Skeletal muscle tissue (tissue), 4 donors: Measurements from ENCODE around the gene OLFML1. TPM values are rescaled to one million over a fixed set of nuclear protein-coding genes. Genes with fewer than 3 reads are reported as not detected.

Source experiments
- H3K27ac ChIP-seq: one replicate; pipeline ENCODE4 v1.7.0; 2013; ENCODE audit warnings: mild to moderate bottlenecking, low read depth, low read length, inconsistent platforms
- H3K27me3 ChIP-seq, 3 donors: one replicate each; pipeline ENCODE4 v1.7.0; 2013; ENCODE audit warnings: low read length in 3 of 3; ENCODE audit not compliant: control insufficient read depth in 3 of 3, insufficient read depth in 3 of 3
- H3K36me3 ChIP-seq, 3 donors: one replicate each; pipeline ENCODE4 v1.7.0; 2013; ENCODE audit warnings: low read length in 3 of 3; ENCODE audit not compliant: control insufficient read depth in 3 of 3, insufficient read depth in 3 of 3
- H3K4me1 ChIP-seq, 3 donors: one replicate each; pipeline ENCODE4 v1.7.0; 2013; ENCODE audit warnings: low read length in 3 of 3, mild to moderate bottlenecking in 3 of 3; ENCODE audit not compliant: control insufficient read depth in 3 of 3, insufficient read depth in 3 of 3
- H3K4me3 ChIP-seq, 3 donors: one replicate each; pipeline ENCODE4 v1.7.0; 2013; ENCODE audit warnings: low read length in 3 of 3
- H3K9ac ChIP-seq, 3 donors: one replicate each; pipeline ENCODE4 v1.7.0; 2013; ENCODE audit warnings: low read length in 3 of 3, mild to moderate bottlenecking in 3 of 3, moderate library complexity in 2 of 3, low read depth in 1 of 3
- H3K9me3 ChIP-seq, 3 donors: one replicate each; pipeline ENCODE4 v1.7.0; 2013; ENCODE audit warnings: low read length in 3 of 3; ENCODE audit not compliant: control insufficient read depth in 3 of 3
- total RNA-seq: library from RNA; depleted of rRNA; stranded (reverse); fragments of >200 nt; gene quantifications from one replicate; pipeline ENCODE4 v1.2.3, GENCODE V29; 2014
- donor health status: Osteomylitis.

Gene OLFML1
- total RNA-seq, 1 donor from 2014 or later, result 29.2 TPM

DNA sequence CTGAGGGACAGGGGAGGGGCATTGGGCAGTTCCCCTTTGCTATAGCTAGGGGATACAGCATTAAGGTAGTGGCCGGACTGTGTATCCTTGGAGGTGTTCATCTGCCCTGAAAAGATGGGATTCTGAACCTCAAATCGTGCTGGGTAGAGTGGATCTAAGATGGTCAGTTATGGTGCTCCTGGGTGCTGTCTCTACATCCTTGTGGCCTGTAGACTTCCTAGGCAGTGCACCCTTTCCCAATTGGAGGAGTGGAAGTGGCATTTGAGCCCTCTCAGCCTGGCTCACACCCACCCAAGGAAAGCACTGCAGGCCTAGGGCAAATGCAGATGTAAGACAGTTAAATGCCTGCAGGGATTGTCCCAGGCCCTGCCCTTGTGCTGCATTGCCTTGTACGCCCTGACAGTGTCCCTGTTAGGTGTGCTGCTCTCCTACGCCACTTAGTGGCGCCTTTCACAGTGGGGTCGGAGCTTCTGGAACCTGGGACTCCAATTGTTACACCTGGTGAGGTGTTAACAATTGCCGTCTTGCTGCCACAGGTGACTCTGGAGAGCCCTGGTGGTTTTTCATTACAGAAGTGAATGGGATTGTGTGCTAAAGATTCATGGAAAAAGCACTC, 63.5 kb downstream of the OLFML1 start:
- Histone ChIP-seq H3K4me3 (no peak overlapping the region), H3K36me3 (no peaks in the 10 kb centered on the region), H3K9me3 (no peaks in the 10 kb centered on the region), H3K9ac (peak overlapping the region in 1 of 3 donors; percentile 5), H3K4me1 (peaks cover 27 to 51% (median 46%) of the 10 kb centered on the region in 3 donors), H3K27me3 (no peaks in the 10 kb centered on the region), H3K27ac (no peak overlapping the region)

DNA sequence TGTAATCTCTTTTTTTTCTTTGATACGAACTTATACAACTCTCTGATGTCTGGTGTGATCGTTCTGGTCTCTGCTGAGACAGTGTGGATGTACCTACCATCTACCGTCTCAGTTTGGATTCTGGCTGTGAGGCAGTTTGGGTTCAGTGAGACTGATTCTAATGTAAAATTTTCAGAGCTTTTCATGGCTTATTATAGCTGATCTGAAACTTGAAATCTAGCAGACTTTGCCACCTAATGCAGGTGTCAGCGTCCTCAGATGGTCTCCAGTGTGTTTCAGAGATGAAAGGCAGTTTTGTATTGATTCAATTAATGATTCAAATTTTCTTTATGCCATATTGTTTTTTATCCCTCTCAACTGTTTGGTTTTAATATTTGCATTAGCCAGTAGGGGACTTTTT, 64.4 kb downstream of the OLFML1 start:
- Histone ChIP-seq H3K27ac (no peak overlapping the region), H3K36me3 (peaks cover 0 to 3% (median 0%) of the 10 kb centered on the region in 3 donors), H3K9ac (no peak overlapping the region), H3K4me1 (peaks cover 28 to 50% (median 44%) of the 10 kb centered on the region in 3 donors), H3K9me3 (no peaks in the 10 kb centered on the region), H3K4me3 (no peak overlapping the region), H3K27me3 (no peaks in the 10 kb centered on the region)

- H3K36me3 ChIP-seq, result peaks cover 0 to 3% (median 0%) of the 10 kb centered on the region in 3 donors
- no peak overlapping the region for H3K9ac ChIP-seq
- H3K9me3 ChIP-seq, result no peaks in the 10 kb centered on the region
- H3K4me3 ChIP-seq, result no peak overlapping the region
- H3K27me3 ChIP-seq, result no peaks in the 10 kb centered on the region
- no peak overlapping the region for H3K27ac ChIP-seq
- peaks cover 25 to 49% (median 41%) of the 10 kb centered on the region in 3 donors for H3K4me1 ChIP-seq
Observed at GRCh38 chr11:7551571-7551970, 66.3 kb downstream of the OLFML1 start.

GRCh38 chr11:7552666-7553065, 67.4 kb downstream of the OLFML1 start:
- H3K27ac ChIP-seq, result no peak overlapping the region
- H3K27me3 ChIP-seq, result no peaks in the 10 kb centered on the region
- H3K4me1 ChIP-seq, result peaks cover 18 to 38% (median 30%) of the 10 kb centered on the region in 3 donors
- H3K9me3 ChIP-seq, result no peaks in the 10 kb centered on the region
- no peak overlapping the region for H3K4me3 ChIP-seq
- H3K9ac ChIP-seq, result no peak overlapping the region
- H3K36me3 ChIP-seq, result peaks cover 0 to 3% (median 0%) of the 10 kb centered on the region in 3 donors

GRCh38 chr11:7555052-7555699, 69.9 kb downstream of the OLFML1 start:
- no peaks in the 10 kb centered on the region for H3K9me3 ChIP-seq
- H3K36me3 ChIP-seq, result peaks cover 0 to 5% (median 0%) of the 10 kb centered on the region in 3 donors
- H3K27ac ChIP-seq, result peak overlapping the region; percentile 50
- H3K9ac ChIP-seq, result peak overlapping the region in 1 of 3 donors; percentile 23
- H3K27me3 ChIP-seq, result no peaks in the 10 kb centered on the region
- peaks cover 18 to 28% (median 26%) of the 10 kb centered on the region in 3 donors for H3K4me1 ChIP-seq
- no peak overlapping the region for H3K4me3 ChIP-seq

DNA sequence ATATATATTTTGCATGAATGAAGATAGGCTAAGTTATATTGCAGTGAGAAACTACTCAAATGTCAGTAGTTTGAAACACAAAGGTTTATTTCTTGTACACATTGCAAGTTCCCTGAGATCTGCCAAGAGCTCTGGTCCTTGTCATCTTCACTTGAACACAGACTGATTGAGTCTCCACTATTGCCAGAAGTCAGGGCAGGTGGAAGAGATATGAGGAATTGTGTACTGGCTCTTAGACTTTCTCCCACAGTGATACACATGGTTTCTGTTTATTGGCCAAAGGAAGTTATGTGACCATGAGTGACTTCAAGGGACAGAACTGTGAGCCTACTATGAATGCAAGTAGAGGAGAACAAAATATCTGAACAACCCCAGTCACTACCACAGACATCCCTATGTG, 72.7 kb downstream of the OLFML1 start:
- H3K36me3 ChIP-seq, result peaks cover 0 to 5% (median 0%) of the 10 kb centered on the region in 3 donors
- H3K27ac ChIP-seq, result no peak overlapping the region
- no peak overlapping the region for H3K9ac ChIP-seq

GRCh38 chr11:7559398-7560283, 74.3 kb downstream of the OLFML1 start:
- no peaks in the 10 kb centered on the region for H3K9me3 ChIP-seq
- no peak overlapping the region for H3K9ac ChIP-seq
- peaks cover 0 to 3% (median 0%) of the 10 kb centered on the region in 3 donors for H3K36me3 ChIP-seq
- H3K4me3 ChIP-seq, result no peak overlapping the region
- H3K27ac ChIP-seq, result no peak overlapping the region
- H3K4me1 ChIP-seq, result peaks cover 7 to 10% (median 9%) of the 10 kb centered on the region in 3 donors
- no peaks in the 10 kb centered on the region for H3K27me3 ChIP-seq

More for the DNA sequence above, 72.7 kb downstream of the OLFML1 start:
- no peaks in the 10 kb centered on the region for H3K9me3 ChIP-seq
- H3K4me1 ChIP-seq, result peaks cover 9 to 14% (median 10%) of the 10 kb centered on the region in 3 donors
- H3K27me3 ChIP-seq, result no peaks in the 10 kb centered on the region
- no peak overlapping the region for H3K4me3 ChIP-seq

Other genes with a start within 250 kb of the OLFML1 start
- gene SYT9, start 233.6 kb upstream of the OLFML1 start, total RNA-seq, result 0.52 TPM
- 65.8 TPM for gene PPFIBP2, start 28.5 kb downstream of the OLFML1 start, total RNA-seq
- 2.6 TPM for gene CYB5R2, start 188.0 kb downstream of the OLFML1 start, total RNA-seq
- not detected for gene OVCH2, start 221.0 kb downstream of the OLFML1 start, total RNA-seq